HG02981 (cell line): Measurements from ENCODE around the gene CHAC1.

Experiments
- ATAC-seq: cut with Tn5 transposase; IDR thresholded peaks from one replicate; pipeline ENCODE4 v1.9.1; 2021; ENCODE audit warnings: mild to moderate bottlenecking, moderate library complexity; ENCODE audit not compliant: unreplicated experiment

Gene CHAC1

DNA sequence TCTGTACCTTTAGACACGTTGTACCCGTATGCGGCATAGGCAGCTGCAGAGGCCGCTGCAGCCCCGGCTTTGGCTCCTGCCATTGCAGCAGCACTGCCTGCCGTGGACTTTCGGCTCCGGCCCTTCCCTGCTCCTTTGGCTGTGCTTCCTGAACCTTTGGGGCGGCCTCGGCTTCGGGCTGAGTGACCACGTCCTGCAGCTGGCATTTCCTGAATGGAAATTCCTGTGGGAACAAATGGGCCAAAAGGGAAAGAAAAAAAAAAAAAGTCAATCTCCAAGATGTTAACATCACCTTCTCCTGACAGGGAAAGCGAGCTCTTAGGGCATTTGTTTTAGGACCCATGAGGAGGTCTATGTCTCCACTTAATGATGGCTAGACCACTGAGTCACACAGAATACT lies 29.6 kb downstream of the CHAC1 start:
- ATAC-seq = no peak

DNA sequence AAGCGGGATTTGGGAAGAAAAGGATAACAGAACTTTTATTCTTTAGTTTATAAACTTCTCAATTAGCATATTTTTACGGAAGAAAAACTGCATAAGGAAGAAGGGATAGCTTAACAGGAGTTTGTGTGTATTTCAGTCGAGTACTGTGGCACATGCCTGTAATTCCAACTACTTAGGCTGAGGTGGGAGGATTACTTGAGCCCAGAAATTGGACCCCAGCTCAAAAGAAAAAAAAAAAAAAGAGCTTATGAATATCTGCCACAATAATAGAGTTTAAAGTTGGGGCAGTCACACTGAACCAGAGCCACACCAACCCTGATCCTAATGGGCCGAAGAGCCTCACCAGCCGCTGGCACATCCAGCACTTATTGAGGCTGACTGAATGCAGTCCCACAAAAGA lies 31.1 kb downstream of the CHAC1 start:
- ATAC-seq = no peak

DNA sequence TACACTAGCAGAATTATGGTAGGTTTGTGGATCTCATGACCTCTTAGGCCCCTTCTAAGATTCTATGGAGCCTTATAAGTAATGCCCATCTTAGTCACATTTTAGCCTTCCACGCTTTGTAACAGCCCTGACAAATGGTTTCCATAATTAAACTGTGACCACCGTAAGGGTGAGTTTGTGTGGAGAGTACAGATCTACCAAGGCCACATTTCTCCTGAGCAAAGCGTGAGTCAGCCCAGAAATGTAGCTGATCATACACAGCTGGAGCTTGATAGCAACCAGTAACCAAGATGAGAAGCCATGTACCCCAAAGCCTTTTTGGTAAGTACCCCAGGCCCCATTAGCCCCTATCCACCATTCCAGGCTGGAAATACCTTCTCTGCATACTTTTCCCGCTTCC lies 31.7 kb downstream of the CHAC1 start:
- no peak for ATAC-seq

DNA sequence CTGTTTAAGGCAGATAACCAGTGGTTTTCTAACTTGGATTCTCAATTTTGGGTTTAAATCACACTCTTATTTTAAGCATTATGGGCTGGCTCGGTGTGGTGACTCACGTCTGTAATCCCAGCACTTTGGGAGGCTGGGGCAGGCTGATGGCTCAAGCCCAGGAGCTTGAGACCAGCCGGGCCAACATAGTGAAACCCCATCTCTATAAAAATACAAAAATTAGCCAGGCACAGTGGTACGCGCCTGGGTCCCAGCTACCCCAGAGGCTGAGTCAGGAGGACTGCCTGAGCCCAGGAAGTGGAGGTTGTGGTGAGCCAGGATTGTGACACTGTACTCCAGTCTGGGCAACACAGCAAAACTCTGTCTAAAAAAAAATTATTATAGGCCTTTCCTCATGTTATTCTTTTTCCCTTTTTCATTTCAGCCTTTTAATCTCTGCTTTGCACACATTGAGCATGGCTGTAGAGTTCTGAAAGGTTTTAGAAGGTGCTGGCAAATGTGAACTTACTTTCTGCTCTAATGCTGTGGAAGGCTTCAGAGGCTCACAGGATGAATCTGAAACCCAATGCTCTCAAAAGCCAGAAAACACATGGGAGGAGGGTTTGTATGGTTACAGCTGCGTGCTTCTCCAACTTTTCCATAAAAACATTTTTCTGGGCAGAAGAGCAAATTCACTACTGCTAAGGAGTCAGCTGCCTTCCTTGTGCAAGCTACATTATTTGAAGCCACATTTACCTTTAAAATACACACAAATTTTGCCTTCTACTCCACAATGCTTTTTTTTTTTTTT lies 32.5 kb downstream of the CHAC1 start:
- no peak for ATAC-seq

DNA sequence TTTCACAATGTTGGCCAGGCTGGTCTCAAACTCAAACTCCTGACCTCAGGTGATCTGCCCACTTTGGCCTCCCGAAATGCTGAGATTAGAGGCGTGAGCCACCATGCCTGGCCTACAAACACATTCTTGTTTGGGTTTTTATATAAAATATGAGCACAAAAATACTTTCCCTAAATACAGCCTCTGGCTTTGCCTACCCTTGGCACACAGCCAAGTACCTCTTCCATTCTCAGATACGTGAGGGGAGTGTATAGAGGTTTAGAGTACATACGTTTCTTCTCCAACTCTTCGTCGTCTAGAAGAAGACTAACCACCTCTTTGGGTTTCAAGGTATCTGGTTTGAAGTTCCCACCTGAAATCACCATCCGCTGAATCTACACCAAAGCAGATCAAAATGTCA lies 33.5 kb downstream of the CHAC1 start:
- ATAC-seq = no peak

DNA sequence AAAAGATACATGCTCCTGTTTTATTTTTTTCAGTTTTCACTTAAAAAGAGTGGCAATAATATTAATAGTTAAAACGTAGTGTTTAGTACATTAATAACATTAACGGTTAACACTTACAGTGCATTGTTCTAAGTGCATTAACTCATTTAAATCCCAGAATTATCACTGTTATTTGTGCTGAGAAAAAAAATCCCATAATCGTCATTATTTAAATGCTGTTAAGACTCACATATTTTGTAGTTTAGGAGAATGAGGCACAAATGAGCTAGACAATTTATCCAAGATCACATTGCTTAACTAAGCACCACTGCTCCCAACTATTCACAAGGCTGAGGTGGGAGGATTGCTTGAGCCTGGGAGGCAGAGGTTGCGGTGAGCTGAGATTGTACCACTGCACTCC lies 34.9 kb downstream of the CHAC1 start:
- no peak for ATAC-seq

DNA sequence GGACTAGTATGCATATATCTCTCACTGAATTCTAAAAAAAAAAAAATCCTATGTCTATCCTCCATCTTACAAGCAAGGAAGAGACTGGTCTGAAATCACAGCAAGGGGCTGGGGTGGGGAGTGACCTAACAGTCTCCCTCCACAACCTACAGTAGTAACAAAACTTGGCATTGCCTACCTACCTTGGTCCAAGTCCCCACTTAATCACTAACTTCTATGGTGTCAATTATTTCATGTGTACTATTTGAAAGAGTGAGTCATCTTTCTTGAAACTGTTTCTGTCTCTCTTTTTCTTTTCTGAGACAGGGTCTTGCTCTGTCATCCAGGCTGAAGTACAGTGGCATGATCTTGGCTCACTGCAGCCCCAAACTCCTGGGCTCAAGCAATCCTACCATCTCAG lies 36.8 kb downstream of the CHAC1 start:
- ATAC-seq = no peak

DNA sequence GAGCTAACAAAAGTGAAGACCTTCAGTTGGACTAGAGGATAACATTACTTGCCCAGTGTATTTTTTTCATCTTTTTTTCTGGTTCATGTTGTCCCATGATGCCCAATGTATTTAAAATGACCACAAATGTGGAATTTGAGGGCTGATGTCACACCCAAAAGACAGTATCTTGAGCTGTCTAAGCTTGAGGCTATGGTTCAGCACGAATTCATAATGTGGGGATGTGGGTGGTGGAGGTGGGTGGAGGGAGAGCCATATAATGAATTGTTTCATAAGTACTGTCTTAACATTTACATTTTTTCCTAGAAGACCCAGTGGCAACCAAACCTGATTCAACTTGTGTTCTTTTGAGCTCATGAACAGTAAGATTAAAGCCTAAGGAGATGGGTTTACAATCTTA lies 37.5 kb downstream of the CHAC1 start:
- no peak for ATAC-seq

DNA sequence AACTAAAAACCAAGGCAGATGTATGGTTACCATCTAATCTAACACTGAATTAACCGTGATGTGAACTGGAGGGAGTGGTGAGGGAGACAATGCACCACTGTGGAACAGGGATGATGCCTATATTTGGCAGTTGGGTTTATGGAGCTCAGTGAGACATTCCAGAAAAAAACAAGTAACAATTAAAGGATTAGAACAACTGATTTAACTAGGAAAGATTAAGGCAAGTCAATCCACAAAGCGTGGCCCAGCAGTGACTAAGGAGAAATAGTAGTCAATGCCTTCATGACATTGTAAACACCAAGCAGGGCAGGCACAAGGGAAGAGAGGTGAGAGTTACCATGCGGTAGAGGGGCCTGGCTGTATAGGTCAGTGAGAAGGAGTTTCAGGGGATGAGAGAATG lies 38.1 kb downstream of the CHAC1 start:
- ATAC-seq = no peak

DNA sequence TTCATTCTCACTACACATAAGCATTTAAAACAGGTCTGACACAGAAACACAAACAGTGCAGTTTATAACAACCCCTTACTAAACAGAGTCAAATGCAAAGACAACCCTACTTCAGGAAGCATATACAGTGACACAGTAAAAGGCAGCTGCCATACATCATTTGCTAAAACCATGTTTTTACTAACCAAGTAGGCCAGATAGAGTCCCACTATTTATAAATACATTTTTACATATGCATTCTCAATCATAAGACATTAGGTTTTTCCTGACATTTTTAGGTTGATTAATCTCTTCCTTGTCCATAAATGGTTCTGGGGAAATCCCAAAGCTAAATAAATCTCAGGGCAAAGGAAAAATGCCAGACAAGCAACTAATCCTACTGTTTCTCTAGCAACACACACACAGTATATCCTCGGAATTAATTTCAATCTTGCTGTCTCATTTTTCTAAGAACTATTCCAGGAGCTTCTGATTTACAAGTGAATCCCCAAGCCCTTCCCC lies 39.0 kb downstream of the CHAC1 start:
- ATAC-seq = no peak

DNA sequence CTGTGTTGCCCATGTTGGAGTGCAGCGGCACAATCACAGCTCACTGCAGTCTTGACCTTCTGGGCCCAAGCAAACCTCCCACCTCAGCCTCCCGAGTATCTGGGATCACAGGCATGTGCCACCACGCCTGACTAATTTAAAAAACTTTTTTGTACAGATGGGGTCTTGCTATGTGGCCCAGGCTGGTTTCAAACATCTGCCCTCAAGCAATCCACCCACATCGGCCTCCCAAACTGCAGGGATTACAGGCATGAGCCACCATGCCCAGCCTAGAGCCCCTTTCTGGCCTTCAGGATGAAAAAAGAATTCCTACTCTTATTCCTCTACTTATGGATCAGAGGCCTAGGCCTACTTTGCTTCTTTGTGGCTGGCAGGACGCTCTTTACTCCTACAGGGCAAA lies 39.6 kb downstream of the CHAC1 start:
- ATAC-seq = no peak

DNA sequence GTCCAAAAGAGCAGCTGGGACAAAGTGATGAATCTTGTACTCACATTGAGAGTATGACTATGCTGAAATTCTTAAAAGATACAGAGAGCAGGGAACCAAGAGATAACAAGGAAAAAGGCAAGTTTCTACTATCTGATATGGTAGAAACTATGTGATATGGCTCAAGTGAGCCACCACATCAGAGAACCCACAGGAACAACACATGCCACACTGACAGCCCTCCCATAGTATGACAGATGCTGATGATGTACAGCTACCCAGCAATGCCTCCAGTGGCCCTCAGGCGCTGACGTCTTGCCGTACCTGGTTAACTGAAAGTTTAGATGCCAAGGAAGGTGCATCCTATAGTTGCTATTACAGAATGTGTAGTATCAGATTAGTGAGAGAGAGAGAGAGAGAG lies 42.4 kb downstream of the CHAC1 start:
- no peak for ATAC-seq

DNA sequence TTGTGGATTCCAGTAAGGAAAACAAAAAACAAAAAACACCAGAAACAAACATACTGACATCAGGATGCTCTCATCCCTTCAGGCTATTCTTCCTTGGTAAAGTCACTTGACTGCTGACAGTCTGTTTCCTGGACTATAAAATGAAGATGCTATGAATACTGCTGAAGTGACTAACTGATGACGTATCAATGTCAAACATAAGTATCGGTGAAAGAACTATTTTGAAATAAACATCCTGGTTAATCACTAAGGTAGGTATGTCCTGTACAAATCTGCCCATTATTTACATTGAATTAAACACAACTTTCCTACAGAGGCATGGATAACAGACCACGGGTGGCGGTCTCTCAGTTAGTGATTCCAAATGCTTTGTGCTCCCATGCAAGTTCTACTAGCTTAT lies 45.9 kb downstream of the CHAC1 start:
- ATAC-seq = no peak

DNA sequence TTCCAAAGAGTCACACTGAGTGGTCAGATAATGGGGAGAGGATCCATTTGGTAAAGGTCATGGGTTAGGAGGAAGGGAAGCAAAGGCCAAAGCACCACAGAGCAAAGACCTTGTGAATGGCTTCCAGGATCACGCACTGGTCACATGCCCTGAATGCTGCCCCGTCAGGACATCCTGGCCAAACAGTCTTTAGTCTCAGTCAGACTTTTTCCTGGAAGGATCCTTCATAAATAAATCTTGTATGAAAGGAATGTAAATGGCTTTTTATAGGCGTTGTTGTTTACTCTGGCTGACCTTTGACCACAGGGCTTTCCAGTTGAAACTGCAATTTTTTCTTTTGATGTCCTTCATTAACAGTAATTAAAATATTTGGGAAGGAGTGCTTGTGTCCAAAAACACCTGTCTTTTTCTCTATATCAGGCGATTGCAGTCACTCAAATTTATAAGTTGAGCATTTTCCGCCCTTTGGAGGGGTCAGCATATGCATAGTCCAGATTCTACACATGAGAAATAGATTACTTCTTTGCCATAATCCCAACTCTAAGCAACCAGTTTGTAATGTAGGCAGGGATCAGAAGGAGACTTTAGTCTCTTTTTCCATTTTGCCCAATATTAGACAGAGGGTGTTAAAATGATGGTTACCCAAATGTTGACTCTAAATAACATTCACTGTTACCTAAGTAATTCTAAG lies 48.4 kb downstream of the CHAC1 start:
- no peak for ATAC-seq

DNA sequence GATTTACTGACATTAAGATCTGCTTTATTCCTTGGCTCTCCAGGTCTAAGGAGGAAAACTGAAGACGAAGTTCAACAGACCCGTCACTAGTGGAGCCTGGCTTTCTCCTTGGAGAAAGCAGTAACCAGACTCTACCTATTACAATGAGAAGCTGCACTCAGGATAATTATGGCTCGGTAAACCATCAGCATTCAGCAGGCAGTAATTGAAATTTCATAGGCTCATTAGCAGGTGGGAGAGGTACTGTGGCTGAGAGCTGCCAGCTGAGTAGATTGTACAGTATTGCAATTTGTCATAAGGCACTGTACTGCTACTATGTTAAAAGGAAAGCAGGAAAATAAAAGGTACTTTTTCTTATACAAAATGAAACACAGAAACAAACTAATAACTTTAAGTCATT lies 51.2 kb downstream of the CHAC1 start:
- ATAC-seq = no peak
